Esophagus squamous epithelium (tissue), 4 donors: ENCODE measurements around the gene CCNB1.

Experiments
- POLR2A ChIP-seq, 4 donors: fragments of 450-650 bp; IDR thresholded peaks; one replicate each; pipeline ENCODE4 v1.6.1; 2017; ENCODE audit warnings: antibody characterized with exemption in 4 of 4, mild to moderate bottlenecking in 4 of 4, moderate library complexity in 3 of 4
- TF ChIP-seq, protein P1 (sequence below), 6 experiments: fragments of 450-650 bp in 4 of 6; fragments of 200-600 bp in 2 of 6; sonication (generic) in 2 of 6; IDR thresholded peaks; one replicate each; pipeline ENCODE4 v1.5.1; 2016 to 2019; ENCODE audit warnings: antibody characterized with exemption in 6 of 6, mild to moderate bottlenecking in 4 of 6, moderate library complexity in 4 of 6

DNA sequence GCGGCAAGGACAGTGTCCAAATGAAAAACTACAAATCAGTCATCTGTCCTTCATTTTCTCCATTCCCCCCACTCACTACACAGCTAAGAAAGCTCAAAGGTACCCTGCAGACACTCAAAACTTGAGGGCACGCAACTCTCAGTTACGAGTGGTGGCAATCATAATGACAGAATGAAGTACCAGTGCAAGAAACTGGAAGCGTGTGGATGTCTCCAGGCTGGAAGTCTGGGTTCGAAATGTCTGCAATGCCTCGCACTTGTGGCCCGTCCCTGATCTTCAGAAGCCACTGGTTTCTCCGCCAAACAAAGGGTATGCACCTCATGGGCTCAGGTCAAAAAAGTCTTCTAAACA is 21.8 kb downstream of the CCNB1 start:
- no peak for TF ChIP-seq POLR2A (IDR thresholded peaks at IDR 0.05)
- TF ChIP-seq, protein P1, sequence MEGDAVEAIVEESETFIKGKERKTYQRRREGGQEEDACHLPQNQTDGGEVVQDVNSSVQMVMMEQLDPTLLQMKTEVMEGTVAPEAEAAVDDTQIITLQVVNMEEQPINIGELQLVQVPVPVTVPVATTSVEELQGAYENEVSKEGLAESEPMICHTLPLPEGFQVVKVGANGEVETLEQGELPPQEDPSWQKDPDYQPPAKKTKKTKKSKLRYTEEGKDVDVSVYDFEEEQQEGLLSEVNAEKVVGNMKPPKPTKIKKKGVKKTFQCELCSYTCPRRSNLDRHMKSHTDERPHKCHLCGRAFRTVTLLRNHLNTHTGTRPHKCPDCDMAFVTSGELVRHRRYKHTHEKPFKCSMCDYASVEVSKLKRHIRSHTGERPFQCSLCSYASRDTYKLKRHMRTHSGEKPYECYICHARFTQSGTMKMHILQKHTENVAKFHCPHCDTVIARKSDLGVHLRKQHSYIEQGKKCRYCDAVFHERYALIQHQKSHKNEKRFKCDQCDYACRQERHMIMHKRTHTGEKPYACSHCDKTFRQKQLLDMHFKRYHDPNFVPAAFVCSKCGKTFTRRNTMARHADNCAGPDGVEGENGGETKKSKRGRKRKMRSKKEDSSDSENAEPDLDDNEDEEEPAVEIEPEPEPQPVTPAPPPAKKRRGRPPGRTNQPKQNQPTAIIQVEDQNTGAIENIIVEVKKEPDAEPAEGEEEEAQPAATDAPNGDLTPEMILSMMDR (IDR thresholded peaks at IDR 0.05): no peak
